Subcutaneous abdominal adipose tissue (tissue), 5 donors: ENCODE results near the gene KIF6.

Source experiments
- H3K27ac ChIP-seq: one replicate; pipeline ENCODE4 v1.7.0; 2013; ENCODE audit warnings: low read depth, mild to moderate bottlenecking, inconsistent platforms, low read length, moderate library complexity
- H3K27me3 ChIP-seq, 5 donors: one replicate each; pipeline ENCODE4 v1.7.0; 2013; ENCODE audit warnings: low read length in 5 of 5, inconsistent platforms in 1 of 5; ENCODE audit not compliant: control insufficient read depth in 5 of 5, insufficient read depth in 4 of 5
- H3K36me3 ChIP-seq, 5 donors: one replicate each; pipeline ENCODE4 v1.7.0; 2013; ENCODE audit warnings: low read length in 5 of 5; ENCODE audit not compliant: control insufficient read depth in 5 of 5, insufficient read depth in 5 of 5
- H3K4me1 ChIP-seq, 5 donors: one replicate each; pipeline ENCODE4 v1.7.0; 2013; ENCODE audit warnings: low read length in 5 of 5, mild to moderate bottlenecking in 3 of 5, moderate library complexity in 1 of 5; ENCODE audit not compliant: control insufficient read depth in 5 of 5, insufficient read depth in 5 of 5
- H3K4me3 ChIP-seq, 5 donors: one replicate each; pipeline ENCODE4 v1.7.0; 2013; ENCODE audit warnings: low read length in 5 of 5, low read depth in 1 of 5
- H3K9ac ChIP-seq, 5 donors: one replicate each; pipeline ENCODE4 v1.7.0; 2013; ENCODE audit warnings: low read length in 5 of 5, mild to moderate bottlenecking in 4 of 5, moderate library complexity in 3 of 5
- H3K9me3 ChIP-seq, 5 donors: one replicate each; pipeline ENCODE4 v1.7.0; 2013; ENCODE audit warnings: low read length in 5 of 5; ENCODE audit not compliant: control insufficient read depth in 5 of 5
- donor health status: healthy.
- donor health status: healthy.
- donor health status: healthy.
- donor health status: healthy.
- donor health status: healthy.

KIF6 gene

DNA sequence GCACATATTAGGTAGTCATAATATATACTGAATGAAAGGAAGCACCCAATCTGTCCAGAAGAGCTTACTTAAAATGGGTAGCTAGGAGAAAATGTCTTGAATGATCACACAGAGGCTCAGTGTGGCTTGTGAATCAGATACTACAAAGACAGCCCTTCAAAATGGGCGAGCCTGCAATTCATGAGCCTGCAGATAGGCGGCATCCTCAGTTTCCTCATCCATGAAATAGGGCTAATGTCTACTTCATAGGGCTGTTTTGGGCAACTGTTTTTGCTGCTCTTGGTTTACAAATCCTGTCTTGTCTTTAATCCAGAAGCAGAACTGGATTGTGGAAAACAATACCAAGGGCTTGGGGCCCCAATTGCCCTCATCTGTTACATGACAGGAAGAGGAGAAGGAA is 273.4 kb downstream of the KIF6 start:
- Histone ChIP-seq H3K36me3 (no peaks in the 10 kb centered on the region), H3K27ac (no peak overlapping the region), H3K9ac (no peak overlapping the region), H3K27me3 (peaks cover 0 to 2% (median 0%) of the 10 kb centered on the region in 5 donors), H3K4me3 (no peak overlapping the region), H3K9me3 (peaks cover 0 to 7% (median 4%) of the 10 kb centered on the region in 5 donors), H3K4me1 (no peaks in the 10 kb centered on the region)

DNA sequence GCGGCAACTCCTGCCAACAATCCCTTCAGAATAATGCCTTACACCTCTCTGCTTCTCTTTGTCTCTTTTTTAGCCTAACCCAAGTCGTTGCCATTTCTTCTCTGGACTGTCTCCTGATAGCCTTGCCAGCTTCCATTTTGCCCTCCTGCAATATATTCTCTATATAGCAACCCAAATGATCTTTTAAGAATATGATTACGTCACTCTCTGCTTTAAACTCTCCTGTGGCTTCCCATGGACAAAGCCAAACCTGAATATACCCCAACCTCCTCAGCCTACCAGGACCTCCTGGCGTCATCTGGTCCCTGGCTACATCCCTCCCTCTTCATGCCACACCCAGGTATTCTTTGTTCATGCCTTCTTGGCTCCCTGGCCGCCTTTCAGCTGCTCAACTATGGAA is 276.2 kb downstream of the KIF6 start:
- H3K9ac ChIP-seq: no peak overlapping the region
- no peaks in the 10 kb centered on the region for H3K4me1 ChIP-seq
- no peak overlapping the region for H3K4me3 ChIP-seq
- no peak overlapping the region for H3K27ac ChIP-seq
- peaks cover 0 to 2% (median 0%) of the 10 kb centered on the region in 5 donors for H3K27me3 ChIP-seq
- H3K9me3 ChIP-seq: peaks cover 0 to 7% (median 4%) of the 10 kb centered on the region in 5 donors
- no peaks in the 10 kb centered on the region for H3K36me3 ChIP-seq

DNA sequence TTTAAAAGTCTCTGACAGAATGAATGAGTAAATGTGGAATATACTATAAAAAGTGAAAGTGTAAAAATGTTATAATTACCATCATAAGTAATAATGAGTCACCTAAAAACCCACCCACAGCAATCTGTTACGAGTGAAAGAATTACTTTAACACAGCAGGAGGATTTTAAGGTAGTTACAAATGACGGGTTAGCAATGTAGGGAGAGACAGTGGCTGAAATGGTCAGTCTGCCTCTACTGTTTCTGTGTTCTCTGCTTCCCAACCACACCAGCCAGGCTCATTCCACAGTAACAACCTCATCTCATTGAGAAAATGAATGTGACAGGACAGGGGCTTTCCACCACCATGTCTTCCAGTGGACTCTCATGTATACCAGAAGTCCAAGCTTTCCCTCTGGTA is 278.3 kb downstream of the KIF6 start:
- Histone ChIP-seq H3K4me3 (no peak overlapping the region), H3K9me3 (no peaks in the 10 kb centered on the region), H3K27ac (no peak overlapping the region), H3K36me3 (no peaks in the 10 kb centered on the region), H3K9ac (no peak overlapping the region), H3K4me1 (no peaks in the 10 kb centered on the region), H3K27me3 (peaks cover 0 to 2% (median 0%) of the 10 kb centered on the region in 5 donors)

DNA sequence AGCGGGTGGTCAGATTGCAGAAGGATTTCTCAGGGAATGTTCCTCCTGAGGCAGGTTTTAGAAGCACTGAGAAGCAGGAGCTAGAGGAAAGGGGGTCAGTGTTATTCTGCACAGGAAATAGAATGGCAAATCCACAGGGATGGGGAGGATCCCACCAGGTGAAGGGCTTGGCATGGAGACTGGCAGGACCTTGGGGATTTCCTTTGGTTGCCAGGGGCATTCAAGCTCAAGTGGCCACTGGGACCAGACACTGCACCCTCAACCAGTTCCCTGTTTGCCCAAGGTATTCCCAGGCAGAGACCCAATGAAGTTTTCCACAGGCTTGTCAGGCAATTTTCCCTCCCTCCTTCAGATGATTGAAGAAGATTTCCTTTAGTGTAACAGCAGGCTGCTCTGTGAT is 279.5 kb downstream of the KIF6 start:
- Histone ChIP-seq H3K27me3 (peaks cover 0 to 2% (median 0%) of the 10 kb centered on the region in 5 donors), H3K4me1 (no peaks in the 10 kb centered on the region), H3K4me3 (no peak overlapping the region), H3K9ac (no peak overlapping the region), H3K9me3 (no peaks in the 10 kb centered on the region), H3K36me3 (no peaks in the 10 kb centered on the region), H3K27ac (no peak overlapping the region)

DNA sequence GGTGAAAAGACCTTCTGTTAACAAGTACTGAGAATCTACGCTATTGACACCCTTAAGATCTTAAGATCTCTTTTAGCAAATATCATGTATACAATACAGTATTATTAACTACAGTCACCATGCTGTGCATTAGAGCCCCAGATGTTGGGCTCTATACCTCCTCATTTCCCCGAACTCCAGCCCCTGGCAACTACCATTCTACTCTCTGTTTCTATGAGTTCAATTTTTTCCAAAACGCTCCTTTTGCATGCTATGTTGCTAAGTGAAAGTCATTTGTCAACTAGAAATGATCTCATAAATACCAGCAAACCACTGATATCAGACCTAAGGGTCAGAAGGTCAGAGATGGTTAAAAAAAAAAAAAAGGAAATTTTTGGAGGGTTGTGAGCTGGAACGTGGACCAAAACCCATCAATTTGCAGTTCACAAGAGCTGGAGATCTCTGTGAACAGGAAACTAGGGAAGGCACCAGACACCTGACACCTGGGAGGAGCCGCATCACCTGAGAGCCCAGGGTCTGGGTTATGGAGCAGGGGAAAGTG is 280.7 kb downstream of the KIF6 start:
- H3K9me3 ChIP-seq: no peaks in the 10 kb centered on the region
- no peak overlapping the region for H3K27ac ChIP-seq
- H3K4me3 ChIP-seq: no peak overlapping the region
- H3K36me3 ChIP-seq: no peaks in the 10 kb centered on the region
- H3K4me1 ChIP-seq: no peaks in the 10 kb centered on the region
- H3K9ac ChIP-seq: no peak overlapping the region
- H3K27me3 ChIP-seq: peaks cover 0 to 2% (median 0%) of the 10 kb centered on the region in 5 donors

DNA sequence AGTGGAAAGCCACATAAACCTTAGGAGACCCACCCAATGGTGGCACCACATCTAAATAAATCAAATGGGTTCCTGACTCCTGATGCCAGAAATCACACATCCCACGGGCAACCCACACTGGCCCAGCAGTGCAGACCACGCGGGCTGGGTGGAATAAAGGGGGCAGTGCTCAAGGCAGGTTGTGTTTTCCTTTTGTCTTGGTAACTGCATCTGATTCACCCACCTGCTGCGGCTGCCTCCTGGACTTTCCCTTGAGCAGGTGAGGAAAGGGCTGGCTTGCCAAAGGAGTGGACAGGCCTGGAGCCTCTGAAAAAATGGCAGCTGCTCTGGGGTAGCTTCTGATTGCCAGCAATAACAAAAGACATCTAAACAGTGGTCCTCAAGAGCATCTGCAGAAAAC is 283.2 kb downstream of the KIF6 start:
- H3K9ac ChIP-seq: no peak overlapping the region
- no peaks in the 10 kb centered on the region for H3K4me1 ChIP-seq
- H3K9me3 ChIP-seq: peaks cover 0 to under 1% (median 0%) of the 10 kb centered on the region in 5 donors
- H3K27ac ChIP-seq: no peak overlapping the region
- H3K4me3 ChIP-seq: no peak overlapping the region
- no peaks in the 10 kb centered on the region for H3K27me3 ChIP-seq
- H3K36me3 ChIP-seq: no peaks in the 10 kb centered on the region

DNA sequence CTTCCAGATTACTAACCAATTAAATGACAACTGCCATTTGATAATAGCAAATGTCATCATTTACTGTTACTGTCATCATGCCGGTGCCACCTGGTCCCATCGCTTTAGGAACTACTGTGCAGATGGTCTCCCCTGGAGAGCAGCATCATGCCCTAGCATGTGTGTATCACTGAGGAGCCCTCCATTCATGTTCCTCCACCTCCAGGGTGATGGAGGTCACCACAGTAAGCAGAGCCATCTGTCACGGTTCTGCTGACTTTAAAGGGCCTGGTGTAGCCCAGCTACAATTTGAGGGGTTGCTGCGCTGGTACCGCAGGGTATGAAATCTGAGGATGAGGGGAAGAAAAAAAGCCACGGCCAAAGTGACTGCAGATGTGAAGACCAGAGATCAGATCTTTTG is 283.9 kb downstream of the KIF6 start:
- H3K4me1 ChIP-seq: no peaks in the 10 kb centered on the region
- no peaks in the 10 kb centered on the region for H3K36me3 ChIP-seq
- no peaks in the 10 kb centered on the region for H3K27me3 ChIP-seq
- no peak overlapping the region for H3K4me3 ChIP-seq
- H3K9ac ChIP-seq: no peak overlapping the region
- H3K9me3 ChIP-seq: peaks cover 0 to 4% (median 0%) of the 10 kb centered on the region in 5 donors
- no peak overlapping the region for H3K27ac ChIP-seq

DNA sequence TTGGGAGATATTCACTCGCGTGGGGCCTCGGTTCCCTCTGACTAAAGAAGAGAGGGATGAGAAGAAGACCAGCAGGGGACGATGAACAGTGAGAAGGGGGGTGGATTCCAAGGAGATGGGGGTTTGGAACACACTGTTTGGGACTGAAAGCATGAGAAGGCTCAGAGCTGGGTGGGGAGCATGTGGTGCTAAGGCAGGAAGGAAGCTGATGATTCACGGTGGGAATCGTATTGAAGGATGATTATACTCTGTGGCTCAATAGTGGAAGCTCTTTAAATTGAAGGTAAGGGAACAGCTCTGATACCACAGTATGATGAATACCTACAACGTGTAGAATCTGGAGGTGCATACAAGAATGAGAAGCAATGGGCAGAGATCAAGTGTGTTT is 285.2 kb downstream of the KIF6 start:
- H3K9ac ChIP-seq: no peak overlapping the region
- peaks cover 0 to 4% (median 0%) of the 10 kb centered on the region in 5 donors for H3K9me3 ChIP-seq
- H3K4me1 ChIP-seq: no peaks in the 10 kb centered on the region
- no peaks in the 10 kb centered on the region for H3K36me3 ChIP-seq
- H3K27ac ChIP-seq: no peak overlapping the region
- no peak overlapping the region for H3K4me3 ChIP-seq
- H3K27me3 ChIP-seq: no peaks in the 10 kb centered on the region

DNA sequence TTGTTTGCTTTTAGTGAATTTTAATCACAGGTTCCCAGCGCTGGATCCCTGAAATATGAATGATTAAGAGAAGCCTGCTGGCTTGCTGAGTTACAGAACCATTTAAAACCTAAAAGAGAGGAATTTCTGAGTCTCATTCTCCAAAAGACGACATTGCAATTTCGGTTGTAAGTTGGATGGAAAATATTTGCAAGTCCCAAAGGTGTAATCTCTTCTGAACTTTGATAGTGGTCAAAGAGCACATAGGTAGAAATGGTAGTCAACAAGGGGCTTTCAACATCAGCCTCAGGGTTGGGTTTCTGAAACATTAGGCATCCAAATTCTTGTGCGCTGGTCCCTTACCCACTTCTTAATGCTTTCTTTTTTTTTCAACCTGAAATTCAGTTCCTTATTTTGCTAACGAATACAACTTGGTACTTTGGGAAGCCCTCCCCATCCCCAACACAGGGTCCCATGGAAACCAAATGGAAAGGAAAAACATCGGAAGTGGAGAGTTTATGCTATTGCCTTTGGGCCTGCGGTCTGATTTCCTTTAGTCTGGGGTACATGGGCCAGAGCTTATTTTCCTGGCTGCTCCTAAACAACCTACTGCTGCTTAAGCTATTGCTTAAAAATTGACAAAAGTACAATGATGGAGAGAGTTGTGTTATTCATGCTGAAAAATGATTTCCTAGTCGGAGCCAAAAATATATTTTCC is 285.7 kb downstream of the KIF6 start:
- no peaks in the 10 kb centered on the region for H3K27me3 ChIP-seq
- H3K4me1 ChIP-seq: no peaks in the 10 kb centered on the region
- no peak overlapping the region for H3K4me3 ChIP-seq
- H3K9ac ChIP-seq: no peak overlapping the region
- no peaks in the 10 kb centered on the region for H3K36me3 ChIP-seq
- peaks cover 0 to 4% (median 0%) of the 10 kb centered on the region in 5 donors for H3K9me3 ChIP-seq
- H3K27ac ChIP-seq: no peak overlapping the region

DNA sequence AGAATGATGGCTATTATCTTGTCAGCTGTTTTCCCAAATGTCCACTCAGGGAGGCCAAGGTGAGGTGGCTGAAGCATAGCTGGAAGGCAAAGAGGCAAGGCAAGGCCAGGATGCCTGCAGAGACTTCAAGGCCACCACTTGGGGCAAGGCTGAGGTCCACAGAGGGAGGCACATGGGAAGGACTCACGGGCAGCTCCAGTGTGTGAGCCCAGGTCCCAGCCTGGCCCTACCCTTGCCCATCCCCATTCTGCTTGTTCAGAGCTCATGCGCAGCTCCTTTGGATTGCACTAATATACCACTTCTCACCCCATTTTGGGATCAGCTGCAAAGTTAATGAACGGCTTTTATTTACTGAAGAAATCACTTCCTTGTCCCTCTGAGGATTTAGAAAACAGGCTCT is 291.6 kb downstream of the KIF6 start:
- peaks cover 0 to 7% (median 0%) of the 10 kb centered on the region in 5 donors for H3K4me1 ChIP-seq
- H3K27ac ChIP-seq: no peak overlapping the region
- H3K27me3 ChIP-seq: no peaks in the 10 kb centered on the region
- H3K9ac ChIP-seq: no peak overlapping the region
- H3K4me3 ChIP-seq: no peak overlapping the region
- H3K36me3 ChIP-seq: no peaks in the 10 kb centered on the region
- H3K9me3 ChIP-seq: peaks cover 0 to 4% (median 0%) of the 10 kb centered on the region in 5 donors
